Pancreas (tissue), 10 donors: ENCODE measurements around the gene FDCSP. TPM values are rescaled to one million over a fixed set of nuclear protein-coding genes. Genes with fewer than 3 reads are reported as not detected.

Source experiments
- ATAC-seq, 4 donors: fragments of 200-7000 bp; cut with Tn5 transposase; one replicate each; pipeline versions ENCODE4 v1.8.0 to v1.9.1; 2020; ENCODE audit warnings: mild to moderate bottlenecking in 4 of 4, moderate library complexity in 4 of 4
- DNase-seq, 6 donors: peaks; one replicate each; pipeline ENCODE4 v3.0.0-alpha.2; 2020
- FAIRE-seq: peaks from 2 replicates; lab custom pipeline; 2012; peaks lifted over from hg19 to GRCh38; lab: Jason Lieb, UNC
- H3K27ac ChIP-seq, 4 donors: fragments of 200-600 bp; sonication (generic); 1 replicate in 3 of 4; 2 replicates in 1 of 4; pipeline versions ENCODE4 v1.5.0 to v1.8.0; 2020
- H3K27me3 ChIP-seq, 4 donors: fragments of 200-600 bp; one replicate each; pipeline ENCODE4 v1.8.0; 2021
- H3K36me3 ChIP-seq, 3 donors: fragments of 200-600 bp; sonication (generic) in 1 of 3; one replicate each; pipeline versions ENCODE4 v1.5.0 to v1.8.0; 2020 to 2021
- H3K4me1 ChIP-seq, 3 donors: fragments of 200-600 bp; one replicate each; pipeline ENCODE4 v1.8.0; 2021
- H3K4me3 ChIP-seq, 4 donors: fragments of 200-600 bp; sonication (generic) in 2 of 4; one replicate each; pipeline versions ENCODE4 v1.5.0 to v1.8.0; 2020 to 2021
- H3K9me3 ChIP-seq, 4 donors: fragments of 200-600 bp; one replicate each; pipeline ENCODE4 v1.8.0; 2021
- WGBS, 2 donors: extraction: QIAGEN DNeasy Blood & Tissue Kit; methylation state at CpG; one replicate each; pipeline ENCODE4 v1.1.7; 2013; 5-methylcytosine and 5-hydroxymethylcytosine counted together
- intact Hi-C, 3 donors: fragments of 100-400 bp; cut with DNase I; formaldehyde crosslinking; loops; one replicate each; pipeline versions ENCODE4 v1.11.1 to v1.14.2; 2022
- polyA plus RNA-seq, 2 donors: library from polyadenylated mRNA; stranded (reverse); fragments of 200-250 nt; gene quantifications; one replicate each; pipeline ENCODE4 v1.2.3, GENCODE V29; 2013
- total RNA-seq, 6 donors: library from RNA; stranded (reverse); fragmentation: NEBNext Ultra II Directional in 4 of 6; extraction: Animal tissue kit (Norgen Biotek cat#: 25700) in 4 of 6; gene quantifications; one replicate each; pipeline versions ENCODE4 v1.2.1 to v1.2.4, GENCODE V29; 2021 to 2023
- TF ChIP-seq, protein P1 (sequence below), 4 donors: fragments of 200-600 bp; sonication (generic) in 3 of 4; IDR thresholded peaks; one replicate each; pipeline versions ENCODE4 v1.5.0 to v1.8.0; 2021; ENCODE audit warnings: antibody characterized with exemption in 4 of 4
- donor health status: healthy with polysubstance abuse.
- donor health status: DM: no; HTN: no; CAD: no; lungs with moderate emphysema.
- donor health status: DM: no; HTN: no; CAD: no.
- donor health status: control.
- donor health status: control.
- donor health status: Bipolar disorder and iron deficiency.
- donor health status: DM: yes; HTN: yes; CAD: no.
- donor health status: DM: no; HTN: no; CAD: no.
- donor health status: DM: no; HTN: no; CAD: no.
- donor health status: DM: yes; HTN: yes; CAD: no.

The FDCSP gene
- total and polyA plus RNA-seq, 8 donors: 0.28 to 0.94 (median 0.61) TPM; not detected in 5

DNA sequence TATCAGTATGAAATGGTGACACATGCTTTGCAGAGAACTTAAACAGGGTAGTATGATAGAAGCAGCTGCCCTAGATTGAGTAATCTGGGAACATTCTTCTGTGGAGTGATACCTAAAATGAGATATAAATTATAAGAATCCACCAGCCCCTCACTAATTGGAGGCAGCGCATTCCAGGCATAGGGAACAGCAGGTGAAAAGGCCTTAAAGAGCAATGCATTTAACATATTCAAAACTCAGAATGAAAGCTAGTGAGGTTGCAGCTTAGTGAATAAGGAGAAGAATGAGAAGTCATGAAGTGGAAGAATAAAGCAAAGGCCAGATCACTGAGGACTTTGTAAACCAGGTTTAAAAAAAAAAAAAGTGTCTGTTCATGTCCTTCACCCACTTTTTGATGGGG, 35.3 kb upstream of the FDCSP start:
- H3K27me3 ChIP-seq: no peaks in the 10 kb centered on the region
- intact Hi-C loops: no loop called here
- H3K4me3 ChIP-seq: no peak overlapping the region
- 98 to 100% methylated on average over 1 of the region's 1 CpG for WGBS, 2 donors
- H3K36me3 ChIP-seq: no peaks in the 10 kb centered on the region
- ATAC-seq (no peak), DNase-seq (no peak), FAIRE-seq (no peak)
- H3K9me3 ChIP-seq: no peaks in the 10 kb centered on the region
- H3K27ac ChIP-seq: no peak overlapping the region
- H3K4me1 ChIP-seq: peaks cover 0 to 4% (median 0%) of the 10 kb centered on the region in 3 donors
- TF ChIP-seq, protein P1, sequence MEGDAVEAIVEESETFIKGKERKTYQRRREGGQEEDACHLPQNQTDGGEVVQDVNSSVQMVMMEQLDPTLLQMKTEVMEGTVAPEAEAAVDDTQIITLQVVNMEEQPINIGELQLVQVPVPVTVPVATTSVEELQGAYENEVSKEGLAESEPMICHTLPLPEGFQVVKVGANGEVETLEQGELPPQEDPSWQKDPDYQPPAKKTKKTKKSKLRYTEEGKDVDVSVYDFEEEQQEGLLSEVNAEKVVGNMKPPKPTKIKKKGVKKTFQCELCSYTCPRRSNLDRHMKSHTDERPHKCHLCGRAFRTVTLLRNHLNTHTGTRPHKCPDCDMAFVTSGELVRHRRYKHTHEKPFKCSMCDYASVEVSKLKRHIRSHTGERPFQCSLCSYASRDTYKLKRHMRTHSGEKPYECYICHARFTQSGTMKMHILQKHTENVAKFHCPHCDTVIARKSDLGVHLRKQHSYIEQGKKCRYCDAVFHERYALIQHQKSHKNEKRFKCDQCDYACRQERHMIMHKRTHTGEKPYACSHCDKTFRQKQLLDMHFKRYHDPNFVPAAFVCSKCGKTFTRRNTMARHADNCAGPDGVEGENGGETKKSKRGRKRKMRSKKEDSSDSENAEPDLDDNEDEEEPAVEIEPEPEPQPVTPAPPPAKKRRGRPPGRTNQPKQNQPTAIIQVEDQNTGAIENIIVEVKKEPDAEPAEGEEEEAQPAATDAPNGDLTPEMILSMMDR (IDR thresholded peaks at IDR 0.05): no peak

DNA sequence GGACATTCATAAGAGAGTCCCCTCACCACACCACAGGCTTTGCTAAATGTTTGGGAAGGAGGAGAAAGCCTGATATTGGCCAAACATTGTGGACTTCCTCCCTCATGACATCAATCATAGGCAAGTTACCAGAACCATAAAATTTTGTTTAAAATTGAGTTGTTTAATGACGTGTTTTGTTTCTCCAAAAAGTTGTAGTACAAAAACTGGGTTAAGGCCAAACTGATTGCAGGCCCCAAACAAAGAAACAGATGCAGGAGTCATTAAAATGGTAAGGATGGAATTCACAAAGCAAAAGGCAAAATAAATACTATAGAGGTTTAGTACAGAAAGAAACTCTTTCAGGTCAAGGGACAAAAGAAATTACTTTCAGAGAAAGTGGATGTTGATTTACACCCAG, 34.3 kb upstream of the FDCSP start:
- no peak overlapping the region for H3K27ac ChIP-seq
- no peak for DNase-seq
- whole genome bisulfite sequencing, 2 donors: 44 to 48% methylated on average over 1 of the region's 1 CpG

DNA sequence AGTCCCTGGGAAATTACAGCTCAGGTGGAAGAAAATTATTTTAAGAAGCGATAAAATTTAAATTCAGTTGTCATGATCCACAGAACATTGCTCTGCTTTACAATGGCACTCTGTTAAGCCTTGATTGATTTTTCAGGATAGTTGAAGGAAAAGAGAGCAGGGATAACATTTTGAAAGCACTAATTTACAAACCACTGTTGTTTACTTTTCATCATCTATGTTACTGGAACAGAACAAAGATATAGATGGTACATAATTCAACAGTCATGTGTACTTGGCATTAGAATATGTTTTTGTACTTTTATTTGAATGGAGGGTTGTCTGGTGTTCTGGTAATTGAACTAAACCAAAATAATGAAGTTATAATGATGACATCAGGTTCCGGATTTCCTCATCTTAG, 33.0 kb upstream of the FDCSP start:
- H3K4me3 ChIP-seq: no peak overlapping the region
- TF ChIP-seq, protein P1 (IDR thresholded peaks at IDR 0.05): no peak
- FAIRE-seq (no peak), DNase-seq (no peak), ATAC-seq (peak in 1 of 4 donors; percentile 24)
- H3K27me3 ChIP-seq: no peaks in the 10 kb centered on the region
- intact Hi-C loops: no loop called here
- no peaks in the 10 kb centered on the region for H3K36me3 ChIP-seq
- H3K27ac ChIP-seq: no peak overlapping the region
- no peaks in the 10 kb centered on the region for H3K9me3 ChIP-seq
- 71 to 72% methylated on average over 2 of the region's 2 CpGs for WGBS, 2 donors
- H3K4me1 ChIP-seq: peaks cover 0 to 11% (median 7%) of the 10 kb centered on the region in 3 donors

More for the DNA sequence above, 34.3 kb upstream of the FDCSP start:
- ATAC-seq (no peak), FAIRE-seq (no peak)
- intact Hi-C loops: no loop called here
- H3K4me3 ChIP-seq: no peak overlapping the region
- TF ChIP-seq, protein P1 (IDR thresholded peaks at IDR 0.05): no peak
- H3K27me3 ChIP-seq: no peaks in the 10 kb centered on the region
- no peaks in the 10 kb centered on the region for H3K9me3 ChIP-seq
- H3K36me3 ChIP-seq: no peaks in the 10 kb centered on the region
- H3K4me1 ChIP-seq: peaks cover 0 to 4% (median 0%) of the 10 kb centered on the region in 3 donors

DNA sequence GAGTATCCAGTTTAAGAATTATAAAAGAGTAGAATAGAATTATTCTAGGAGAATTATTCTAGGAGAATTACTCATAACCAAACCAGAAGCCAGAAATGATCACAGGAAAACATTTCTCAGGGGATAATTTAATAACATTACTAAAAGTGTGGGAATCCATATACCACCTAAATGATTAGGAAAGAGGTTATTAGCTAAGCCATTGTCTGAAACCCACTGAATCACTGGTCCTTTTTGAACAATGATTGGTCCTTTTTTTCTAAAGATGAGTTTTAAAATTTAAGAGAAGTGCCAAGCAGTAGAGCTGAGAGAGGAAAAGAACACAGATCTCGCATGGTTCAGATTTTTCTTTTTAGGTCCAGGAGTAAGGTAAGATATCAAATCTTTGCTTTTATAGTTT, 30.5 kb upstream of the FDCSP start, which contains the start of gene ODAM:
Gene ODAM (plus strand): TSS at position 301 of the 400 bp plus-strand sequence. CDS start 819 bp downstream, outside the sequence.
- Histone ChIP-seq H3K36me3 (no peaks in the 10 kb centered on the region), H3K4me3 (no peak within 1 kb of the TSS), H3K27ac (no peak within 1 kb of the TSS), H3K9me3 (no peaks in the 10 kb centered on the region), H3K4me1 (peaks cover 0 to 17% (median 15%) of the 10 kb centered on the region in 3 donors), H3K27me3 (no peaks in the 10 kb centered on the region)
- WGBS, 2 donors: 86 to 98% methylated on average over 1 of the region's 1 CpG
- no peak for FAIRE-seq
- TF ChIP-seq, protein P1 (IDR thresholded peaks at IDR 0.05): no peak
- ATAC-seq: no peak
- no peak for DNase-seq
- intact Hi-C loops: no loop called here

DNA sequence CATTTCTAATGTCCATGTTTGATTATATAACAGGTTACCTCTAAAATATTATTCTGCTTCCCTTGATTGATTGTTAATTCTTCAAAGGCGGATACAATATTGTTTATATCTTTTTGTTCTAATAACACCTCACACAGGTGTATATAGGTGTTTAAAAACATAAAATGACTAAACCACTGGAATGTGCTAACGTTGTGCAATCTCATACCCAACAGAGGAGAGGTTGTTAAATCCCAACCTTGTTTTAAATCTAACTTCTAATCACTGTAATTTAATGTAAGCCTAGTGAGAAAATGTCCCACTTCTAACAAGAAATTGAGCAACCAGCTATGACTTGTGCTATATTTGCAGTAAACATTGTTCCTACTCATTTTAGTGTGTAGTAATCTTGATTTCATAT, 29.1 kb upstream of the FDCSP start:
- no peaks in the 10 kb centered on the region for H3K36me3 ChIP-seq
- H3K4me3 ChIP-seq: no peak overlapping the region
- ATAC-seq: no peak
- intact Hi-C loops: no loop called here
- TF ChIP-seq, protein P1 (IDR thresholded peaks at IDR 0.05): no peak
- H3K4me1 ChIP-seq: peaks cover 0 to 22% (median 15%) of the 10 kb centered on the region in 3 donors
- no peaks in the 10 kb centered on the region for H3K9me3 ChIP-seq
- no peaks in the 10 kb centered on the region for H3K27me3 ChIP-seq
- DNase-seq: no peak
- WGBS, 2 donors: 73 to 77% methylated on average over 2 of the region's 2 CpGs
- FAIRE-seq: no peak
- H3K27ac ChIP-seq: no peak overlapping the region
